NCI-H1048 (cell line): ENCODE measurements around the gene KLF4.

ENCODE experiments used
- DNase-seq: peaks from one replicate; lab custom pipeline; 2025; lab: John Stamatoyannopoulos, UW

Gene KLF4

GRCh38 chr9:107447834-107448233 lies 41.7 kb downstream of the KLF4 start:
- DNase-seq: no peak

- no peak for DNase-seq
Measured at GRCh38 chr9:107447081-107447480, 42.5 kb downstream of the KLF4 start.

GRCh38 chr9:107446491-107446890 lies 43.1 kb downstream of the KLF4 start:
- DNase-seq: no peak

- DNase-seq: no peak
Measured at GRCh38 chr9:107443786-107444185, 45.8 kb downstream of the KLF4 start.

- DNase-seq: no peak
Measured at GRCh38 chr9:107439991-107440456, 49.5 kb downstream of the KLF4 start.

GRCh38 chr9:107438211-107439031 lies 51.1 kb downstream of the KLF4 start:
- no peak for DNase-seq

- no peak for DNase-seq
Measured at GRCh38 chr9:107437716-107438115, 51.9 kb downstream of the KLF4 start.

GRCh38 chr9:107435415-107435814 lies 54.2 kb downstream of the KLF4 start:
- no peak for DNase-seq
